HG03432 (cell line): Measurements from ENCODE around the gene SNAPIN.
"Not testable (repeated sequence)": the region's sequence is repeated elsewhere in the genome, so short reads cannot be mapped to it uniquely, and the experiment has no call there.

Experiments
- ATAC-seq: cut with Tn5 transposase; IDR thresholded peaks from one replicate; pipeline ENCODE4 v1.9.1; 2021; ENCODE audit warnings: mild to moderate bottlenecking, moderate library complexity; ENCODE audit not compliant: unreplicated experiment

Gene SNAPIN

GRCh38 chr1:153646672-153647345 lies 11.7 kb upstream of the SNAPIN start:
- ATAC-seq = no peak

GRCh38 chr1:153647346-153647714 lies 11.2 kb upstream of the SNAPIN start:
- no peak for ATAC-seq

- ATAC-seq = no peak
Observed at GRCh38 chr1:153648000-153648643, 10.4 kb upstream of the SNAPIN start.

- ATAC-seq = no peak
Observed at GRCh38 chr1:153649137-153649862, 9.2 kb upstream of the SNAPIN start.

GRCh38 chr1:153649863-153650235 lies 8.7 kb upstream of the SNAPIN start:
- ATAC-seq = no peak

GRCh38 chr1:153651771-153652170 lies 6.7 kb upstream of the SNAPIN start:
- no peak for ATAC-seq

- no peak for ATAC-seq
Observed at GRCh38 chr1:153652805-153653500, 5.5 kb upstream of the SNAPIN start.

- ATAC-seq = no peak
Observed at GRCh38 chr1:153655333-153655732, 3.2 kb upstream of the SNAPIN start.

GRCh38 chr1:153659175-153659534 lies 652 bp downstream of the SNAPIN start:
- ATAC-seq = no peak

- ATAC-seq = no peak
Observed at GRCh38 chr1:153659656-153660055, 1.2 kb downstream of the SNAPIN start.

GRCh38 chr1:153661111-153661708 lies 2.7 kb downstream of the SNAPIN start:
- ATAC-seq = no peak

- no peak for ATAC-seq
Observed at GRCh38 chr1:153662269-153662668, 3.8 kb downstream of the SNAPIN start.

- ATAC-seq = no peak
Observed at GRCh38 chr1:153663211-153663610, 4.7 kb downstream of the SNAPIN start.

GRCh38 chr1:153667439-153667838 lies 8.9 kb downstream of the SNAPIN start:
- no peak for ATAC-seq

GRCh38 chr1:153668672-153669071 lies 10.2 kb downstream of the SNAPIN start:
- ATAC-seq = not testable (repeated sequence)

GRCh38 chr1:153669606-153670005 lies 11.1 kb downstream of the SNAPIN start:
- no peak for ATAC-seq

GRCh38 chr1:153670257-153670858 lies 11.9 kb downstream of the SNAPIN start:
- no peak for ATAC-seq

GRCh38 chr1:153670859-153671627 lies 12.5 kb downstream of the SNAPIN start, which contains the start of gene ILF2:
Gene ILF2 (minus strand): TSS chr1:153670993. CDS start chr1:153670922, 71 bp downstream.
- peak; percentile 87 for ATAC-seq

- ATAC-seq = peak; percentile 27
Observed at GRCh38 chr1:153671628-153672353, 13.3 kb downstream of the SNAPIN start.
